Activated CD4-positive, alpha-beta T cell treated with anti-CD3 and anti-CD28 coated beads, Interleukin-2, amount 50 U/mL, for 1 hour (primary cell): ENCODE measurements around the gene PON1.

Source experiments
- DNase-seq: peaks from one replicate; pipeline ENCODE4 v3.0.0-alpha.2; 2020

The PON1 gene

DNA sequence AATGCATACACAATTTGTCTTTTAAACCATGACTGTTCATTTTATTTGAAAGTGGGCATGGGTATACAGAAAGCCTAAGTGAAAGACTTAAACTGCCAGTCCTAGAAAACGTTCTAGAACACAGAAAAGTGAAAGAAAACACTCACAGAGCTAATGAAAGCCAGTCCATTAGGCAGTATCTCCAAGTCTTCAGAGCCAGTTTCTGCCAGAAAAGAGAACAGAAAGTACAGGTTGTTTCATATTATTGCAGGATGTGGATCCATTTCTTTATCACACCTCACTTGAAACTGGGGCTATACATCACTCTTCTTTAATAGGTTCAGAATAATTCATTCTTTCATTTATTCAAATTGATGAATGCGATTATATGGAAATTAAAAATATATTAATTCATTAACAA, 7.7 kb downstream of the PON1 start:
- DNase-seq: no peak

DNA sequence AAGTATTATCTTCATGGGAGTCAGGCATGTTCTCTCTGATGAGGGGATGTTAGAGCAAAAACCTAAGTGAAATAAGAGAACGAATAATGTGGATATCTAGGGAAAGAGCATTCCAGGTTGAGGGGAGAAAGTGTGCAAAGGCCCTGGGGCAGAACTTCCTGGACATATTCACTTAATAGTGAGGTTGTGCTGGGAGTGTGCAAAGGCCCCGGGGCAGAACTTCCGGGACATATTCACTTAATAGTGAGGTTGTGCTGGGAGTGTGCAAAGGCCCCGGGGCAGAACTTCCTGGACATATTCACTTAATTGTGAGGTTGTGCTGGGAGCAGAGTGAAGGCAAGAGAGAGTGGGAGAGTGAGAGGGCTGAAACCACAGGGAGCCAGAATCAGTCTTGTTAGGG, 11.8 kb downstream of the PON1 start:
- no peak for DNase-seq

DNA sequence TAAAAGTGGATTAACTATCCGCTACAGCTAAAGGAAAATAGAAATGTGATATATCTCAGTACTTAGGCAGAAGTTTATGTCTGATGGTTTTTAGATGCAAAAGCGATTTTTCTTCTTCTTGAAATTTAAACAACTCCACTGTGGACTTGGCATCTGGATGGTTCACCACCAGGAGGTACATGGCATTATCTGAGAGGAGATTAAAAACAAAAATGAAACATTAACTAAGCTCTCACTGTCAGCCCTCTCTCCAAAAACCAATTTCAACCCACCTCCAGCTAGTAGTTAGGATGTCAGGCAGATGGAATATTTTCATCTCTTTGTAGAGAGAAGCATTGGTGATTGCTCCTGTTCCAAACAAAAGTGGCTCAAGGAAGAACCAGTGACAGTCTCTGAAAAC, 12.9 kb downstream of the PON1 start:
- DNase-seq: no peak

DNA sequence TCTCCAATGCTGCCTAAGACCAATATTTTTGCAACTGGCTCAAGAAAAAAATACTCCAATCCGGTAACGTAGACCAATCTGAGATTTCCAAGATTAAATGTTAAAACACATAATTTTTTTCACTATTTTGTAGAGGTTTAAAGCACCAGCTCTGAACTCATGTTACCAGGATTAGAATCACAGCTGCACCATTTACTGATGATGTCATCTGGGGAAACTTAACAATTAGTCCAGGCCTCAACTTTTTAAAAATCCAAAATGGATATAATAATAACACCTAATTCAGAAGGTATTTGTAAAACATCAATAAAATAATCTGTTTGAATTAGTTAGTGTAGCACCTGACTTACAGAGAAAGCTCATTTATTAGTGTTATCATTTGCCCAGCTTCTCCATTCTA, 14.4 kb downstream of the PON1 start:
- no peak for DNase-seq

DNA sequence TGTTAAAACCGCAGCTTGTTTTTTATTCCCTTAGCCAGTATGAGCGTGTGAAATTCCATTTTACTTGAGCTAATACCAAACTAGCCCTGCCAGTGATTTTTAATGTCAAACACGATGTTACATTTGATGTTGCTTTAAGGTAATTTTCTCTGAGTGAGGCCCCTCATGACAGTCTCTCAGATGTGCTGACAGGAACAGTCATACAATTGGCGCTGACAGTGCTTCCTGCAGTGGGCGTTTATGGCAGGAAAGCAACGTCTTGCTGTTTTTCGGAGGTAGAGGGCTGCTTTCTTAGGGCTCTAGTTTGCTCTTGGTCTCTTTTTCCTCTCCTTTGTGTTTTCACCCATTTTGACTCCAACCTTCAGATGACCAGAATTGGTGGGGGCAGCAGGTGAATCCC, 19.3 kb downstream of the PON1 start:
- DNase-seq: no peak

DNA sequence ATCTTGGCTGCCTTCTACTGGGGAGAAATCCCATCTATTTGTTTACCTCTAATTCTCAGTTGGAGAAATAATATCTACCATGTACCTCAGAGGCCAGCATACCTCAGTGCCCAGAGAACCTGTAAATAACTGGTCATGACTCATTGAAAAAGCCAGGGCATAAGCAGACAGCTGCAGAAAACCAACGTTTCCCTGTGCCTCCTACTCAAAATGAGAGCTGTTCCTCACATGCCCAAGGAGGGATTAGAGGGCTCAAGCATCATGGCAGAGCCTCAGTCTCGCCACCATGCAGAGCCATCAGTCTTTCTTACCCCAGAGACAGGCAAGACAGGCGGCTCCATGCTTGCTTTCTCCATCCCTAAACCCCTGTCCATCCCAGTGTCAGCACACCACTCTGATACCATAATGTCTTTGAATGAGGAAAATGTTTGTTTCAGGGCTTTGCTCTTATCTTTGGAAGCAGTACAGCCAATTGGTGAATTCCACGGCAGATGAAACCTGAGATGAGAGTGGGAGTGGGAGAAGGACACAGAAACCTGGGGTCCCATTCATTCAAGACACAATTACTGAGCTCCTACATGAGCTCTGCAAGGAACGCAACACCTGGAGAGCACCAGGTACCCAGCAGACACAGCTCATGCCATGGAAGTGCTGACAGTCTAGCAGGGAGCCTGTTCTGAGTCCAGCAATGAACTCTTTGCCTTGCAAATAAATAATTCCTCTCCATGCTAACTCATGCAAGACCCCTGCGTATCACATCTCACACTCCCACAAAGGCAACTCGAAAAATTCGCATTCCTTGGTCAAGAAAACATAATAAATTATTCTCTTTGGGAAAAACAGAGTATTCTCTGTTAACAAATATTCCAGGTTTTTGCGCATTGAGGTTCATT, 21.1 kb downstream of the PON1 start:
- DNase-seq: no peak

DNA sequence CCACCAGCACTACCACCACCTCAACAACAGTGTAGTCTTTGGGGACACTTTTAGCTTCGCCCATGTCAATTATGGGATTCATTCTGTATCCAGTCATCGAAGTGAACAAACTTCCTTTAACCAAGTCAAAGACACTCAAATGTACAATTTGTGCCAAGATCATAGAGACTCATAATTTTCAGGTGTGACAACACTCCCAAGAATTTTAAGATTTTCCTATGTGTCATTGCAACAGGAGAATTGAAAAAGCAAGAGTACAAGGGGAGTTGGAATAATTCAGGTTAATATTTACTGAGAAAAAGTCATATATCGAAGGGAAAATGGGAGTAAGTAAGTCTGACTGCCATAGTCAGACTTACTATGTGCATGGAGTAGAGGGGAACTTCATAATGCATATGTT, 26.2 kb downstream of the PON1 start:
- no peak for DNase-seq

DNA sequence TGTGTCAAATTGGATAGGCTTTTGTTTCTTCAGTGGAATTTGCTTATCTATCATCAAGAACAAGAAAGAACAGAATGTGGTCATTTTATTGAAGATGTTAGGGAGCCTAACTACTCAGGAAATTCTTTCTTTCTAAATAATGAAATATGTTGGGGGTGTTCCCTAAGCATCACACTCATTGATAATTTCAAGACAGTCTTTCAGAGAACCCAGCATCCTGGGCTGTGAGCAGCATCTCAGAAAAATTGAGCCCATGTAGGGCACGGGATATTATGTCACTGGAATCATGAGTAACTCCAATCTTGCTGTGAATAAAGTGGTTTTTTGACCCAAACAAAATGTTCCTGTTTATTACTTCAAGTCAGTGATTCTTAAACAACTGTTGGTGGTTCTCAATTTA, 27.3 kb downstream of the PON1 start:
- no peak for DNase-seq

DNA sequence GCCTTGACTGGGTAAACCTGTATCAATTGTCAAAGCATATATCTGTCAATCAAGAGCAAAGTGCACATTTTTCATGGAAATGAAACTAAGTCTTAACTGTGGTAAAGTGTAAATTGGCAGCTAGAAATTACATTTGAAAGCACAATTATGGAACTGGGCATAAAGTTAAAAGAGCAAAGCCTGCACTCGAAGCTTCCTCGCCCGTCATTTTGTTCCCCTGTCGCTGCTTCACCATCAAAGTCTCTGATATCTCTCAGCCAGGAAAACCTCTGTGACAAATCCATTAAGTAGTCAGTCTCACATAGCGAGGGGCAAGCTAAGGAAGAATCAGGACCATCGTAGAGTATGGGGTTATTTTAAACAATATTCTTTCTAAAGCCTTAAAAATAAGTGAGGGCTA, 27.9 kb downstream of the PON1 start:
- no peak for DNase-seq

DNA sequence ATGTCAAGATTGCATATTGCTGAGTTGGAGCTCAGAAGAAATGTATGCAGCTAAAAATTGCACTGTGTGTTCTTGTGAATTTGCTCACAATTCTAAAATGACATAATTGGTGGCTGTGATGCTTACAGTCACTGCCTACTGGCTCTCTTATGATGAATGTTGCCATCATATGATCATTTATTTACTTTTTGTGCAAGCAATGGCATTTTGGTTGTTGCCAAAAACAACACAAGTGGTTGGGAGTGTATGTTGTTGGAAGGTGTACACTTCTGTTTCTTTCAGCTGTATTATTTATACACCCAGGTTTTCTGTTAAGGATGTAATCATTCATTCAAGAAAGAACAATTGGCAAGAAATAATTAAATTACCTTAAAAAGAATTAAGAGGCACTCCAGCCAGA, 28.9 kb downstream of the PON1 start:
- no peak for DNase-seq

DNA sequence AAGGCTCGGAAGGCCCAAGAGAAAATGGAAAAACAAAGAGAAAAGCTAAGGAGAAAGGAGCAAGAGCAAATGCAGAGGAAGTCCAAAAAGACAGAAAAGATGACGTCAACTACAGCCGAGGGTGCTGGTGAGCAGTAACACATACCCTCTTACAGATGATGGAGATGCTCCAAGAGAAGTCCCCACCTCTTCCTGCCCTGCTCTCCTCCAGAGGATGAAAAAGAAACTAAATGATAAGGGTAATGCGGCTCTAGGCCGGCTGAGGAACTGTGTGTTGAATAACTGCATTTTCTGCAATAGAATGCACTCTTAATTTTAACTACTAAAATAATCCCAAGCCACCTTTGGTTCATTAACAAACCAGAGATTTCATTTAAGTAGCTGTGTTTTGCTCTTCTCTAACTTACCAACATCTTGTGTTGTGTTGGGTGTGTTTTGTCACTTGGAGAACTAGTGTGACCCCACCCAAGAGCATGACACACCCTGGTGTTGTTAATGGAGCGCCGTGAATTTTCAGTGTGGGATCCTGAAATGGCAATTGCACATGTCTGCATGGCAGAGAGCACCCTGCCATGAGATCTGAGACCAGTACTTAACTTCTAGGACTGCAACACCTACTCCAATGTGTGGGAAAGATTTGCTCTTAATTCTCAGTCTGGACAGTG, 34.0 kb downstream of the PON1 start:
- DNase-seq: no peak

DNA sequence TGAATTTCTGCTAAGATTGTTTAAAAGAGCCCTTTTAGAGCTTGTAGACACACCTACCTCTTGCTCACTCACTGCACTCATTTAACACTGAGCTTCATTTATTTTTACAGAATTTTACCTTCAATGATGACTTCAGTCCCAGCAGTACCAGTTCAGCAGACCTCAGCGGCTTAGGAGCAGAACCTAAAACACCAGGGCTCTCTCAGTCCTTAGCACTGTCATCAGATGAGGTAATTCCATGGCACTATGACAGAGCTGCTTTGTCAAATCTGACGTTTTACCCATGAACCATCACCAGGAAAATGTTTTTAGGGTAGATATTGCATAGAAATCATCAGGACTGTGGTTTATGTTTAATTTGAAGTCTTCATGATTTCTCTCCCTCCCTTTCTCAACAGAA, 38.2 kb downstream of the PON1 start:
- DNase-seq: no peak

DNA sequence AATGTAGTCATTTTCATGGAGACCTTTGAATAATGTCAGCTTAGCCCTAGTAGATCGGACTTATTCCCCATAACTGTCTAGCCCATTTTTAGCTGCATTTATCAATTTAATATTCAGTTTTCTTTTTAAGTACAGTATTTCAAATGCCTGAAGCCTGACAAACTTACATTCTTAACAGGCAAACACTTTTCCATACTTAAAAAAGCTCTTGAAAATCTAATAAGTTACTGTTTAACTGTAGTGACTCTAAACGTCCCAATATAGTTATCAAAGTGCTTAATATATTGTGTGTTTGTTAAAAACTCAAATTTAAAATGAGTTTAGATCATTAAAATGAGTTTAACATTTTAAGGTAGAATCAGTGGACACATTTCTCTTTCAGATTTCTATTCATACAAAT, 44.9 kb downstream of the PON1 start:
- no peak for DNase-seq

DNA sequence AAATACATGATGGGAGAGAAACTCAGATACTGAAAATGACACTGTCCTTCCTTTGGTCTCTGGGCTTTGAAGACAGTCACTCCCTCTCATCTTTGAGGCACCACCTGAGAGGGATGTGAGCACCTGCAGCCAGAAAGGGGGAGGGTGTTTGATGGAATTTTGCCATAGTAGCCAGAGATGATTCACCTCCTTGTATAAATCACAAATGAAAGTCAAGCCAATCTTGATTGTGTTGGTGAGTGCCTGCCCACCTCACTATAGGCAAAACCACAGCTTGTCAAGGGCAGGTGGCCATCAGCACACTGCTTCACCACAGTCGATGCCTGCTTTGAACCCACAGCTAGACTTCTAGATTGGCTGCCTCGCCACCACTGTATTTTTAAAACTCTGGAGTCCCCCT, 48.2 kb downstream of the PON1 start:
- no peak for DNase-seq

DNA sequence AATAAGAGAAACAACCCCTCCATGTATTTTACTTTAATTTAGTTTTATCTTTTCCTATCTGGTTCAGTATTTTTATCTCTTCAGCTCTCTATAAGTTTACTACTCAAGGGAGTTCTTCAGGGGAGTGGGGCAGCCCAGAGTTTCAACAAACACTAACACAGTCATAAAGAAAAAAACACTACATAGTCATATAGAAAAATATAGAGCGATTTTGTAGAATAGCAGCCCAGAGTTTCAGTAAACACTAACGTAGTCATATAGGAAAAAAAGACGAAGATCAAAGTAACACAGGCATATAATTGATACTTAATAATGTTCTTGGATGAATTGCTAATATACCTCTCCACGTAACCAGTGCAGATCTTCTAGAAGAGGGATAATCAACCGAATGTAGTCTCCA, 54.7 kb downstream of the PON1 start:
- no peak for DNase-seq

DNA sequence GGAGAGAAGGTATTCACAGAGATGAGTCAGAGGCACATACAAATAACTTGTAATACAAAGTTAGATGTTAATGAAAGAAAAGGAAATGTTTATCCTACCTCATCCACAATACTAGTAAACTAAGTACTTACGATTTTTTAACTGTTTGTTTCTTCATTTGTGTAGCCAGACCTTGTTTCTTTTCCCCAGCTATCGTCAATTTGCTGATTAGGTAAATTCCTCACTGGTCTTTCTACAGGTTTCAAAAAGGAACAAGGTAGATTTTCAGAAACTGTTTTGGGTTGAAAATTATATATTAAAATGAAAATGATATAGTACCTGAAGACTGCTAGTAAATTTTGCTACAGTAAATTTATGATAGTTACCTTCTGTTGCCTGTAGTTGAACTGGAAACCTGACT, 56.6 kb downstream of the PON1 start:
- DNase-seq: no peak

DNA sequence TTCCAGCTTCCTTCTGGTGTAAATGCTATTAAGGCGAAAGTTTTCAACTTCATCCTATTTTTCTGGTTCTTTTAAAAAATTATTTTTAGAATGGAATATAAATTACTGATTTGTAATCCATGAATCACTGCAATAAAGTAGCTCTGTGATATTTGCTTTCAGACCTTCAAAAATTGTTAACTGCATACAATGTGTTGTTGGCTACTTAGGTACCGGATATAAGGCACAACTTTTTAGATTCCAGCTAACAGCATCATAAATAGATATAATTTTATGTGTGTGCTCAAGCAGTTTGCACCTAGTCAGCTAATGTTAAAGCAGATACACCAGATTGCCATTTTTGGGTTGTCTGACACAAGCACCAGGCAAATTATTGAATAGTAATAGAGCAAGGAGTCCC, 58.7 kb downstream of the PON1 start:
- DNase-seq: no peak

DNA sequence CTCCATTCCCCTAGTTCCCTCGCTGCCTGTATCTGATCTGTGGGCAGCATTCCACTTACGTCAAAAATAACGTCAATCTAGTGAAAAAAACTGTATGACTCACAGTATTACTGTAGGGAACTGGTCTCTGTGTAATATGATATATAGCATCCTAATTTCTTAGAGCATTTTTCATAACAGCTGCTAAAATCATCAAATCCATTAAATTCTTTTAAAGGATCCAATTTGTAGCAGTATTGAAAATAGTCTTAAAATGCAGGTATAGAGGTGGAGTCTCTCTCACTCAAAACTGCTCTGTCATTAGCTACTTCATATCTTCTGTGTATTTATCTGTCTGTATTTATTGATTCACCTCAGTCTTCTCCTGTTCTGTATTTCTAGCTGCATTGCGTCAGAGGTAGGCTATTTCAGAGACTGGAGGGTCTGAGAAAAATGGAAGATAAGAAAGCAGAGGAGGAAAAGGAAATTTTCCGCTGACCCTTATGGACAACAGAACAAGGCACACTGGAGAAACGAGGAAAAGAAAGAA, 59.9 kb downstream of the PON1 start:
- DNase-seq: no peak

DNA sequence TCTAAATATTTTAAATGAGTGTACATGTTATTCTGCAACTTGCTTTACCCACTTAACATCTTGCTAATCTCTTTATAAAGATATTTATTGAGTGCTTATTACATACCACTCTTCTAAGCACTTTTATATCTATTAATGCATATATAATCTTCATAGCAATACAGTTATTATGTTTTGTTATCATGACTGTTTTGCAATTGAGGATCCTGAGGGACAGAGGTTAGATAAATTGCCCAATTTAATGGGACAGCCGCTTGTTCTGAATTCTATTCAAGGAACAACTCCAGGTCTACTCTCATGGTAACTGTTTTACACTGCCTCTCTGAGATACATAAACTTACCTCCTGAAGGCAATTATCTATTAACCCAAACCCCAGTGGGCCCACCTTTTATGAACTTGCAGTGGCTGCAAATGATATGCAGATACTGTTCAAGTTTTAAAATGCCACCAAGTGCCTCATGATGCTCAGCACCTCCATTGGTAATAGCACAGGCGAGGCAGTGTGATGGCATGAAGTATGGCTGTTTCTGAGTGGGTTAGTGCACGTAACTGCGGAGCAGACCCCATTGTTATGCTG, 60.5 kb downstream of the PON1 start:
- DNase-seq: no peak

DNA sequence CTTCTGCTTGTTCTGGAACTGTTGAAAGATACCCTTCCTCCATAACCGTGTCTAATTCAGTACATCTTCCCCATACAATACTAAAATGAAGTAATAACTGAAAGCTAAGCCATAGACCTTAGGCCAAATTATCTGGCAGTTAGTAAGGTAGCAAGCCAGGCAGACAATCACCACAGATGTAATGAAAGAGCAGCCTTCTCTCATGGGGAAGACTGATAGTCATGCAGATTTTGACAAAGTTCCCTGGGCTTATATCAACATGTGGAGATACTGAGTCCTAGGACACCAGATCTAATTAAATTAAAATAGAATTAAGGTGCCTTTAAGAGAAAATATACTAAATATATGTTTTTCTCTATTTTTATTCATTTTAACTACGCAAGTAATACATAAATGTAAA, 61.5 kb downstream of the PON1 start:
- no peak for DNase-seq

DNA sequence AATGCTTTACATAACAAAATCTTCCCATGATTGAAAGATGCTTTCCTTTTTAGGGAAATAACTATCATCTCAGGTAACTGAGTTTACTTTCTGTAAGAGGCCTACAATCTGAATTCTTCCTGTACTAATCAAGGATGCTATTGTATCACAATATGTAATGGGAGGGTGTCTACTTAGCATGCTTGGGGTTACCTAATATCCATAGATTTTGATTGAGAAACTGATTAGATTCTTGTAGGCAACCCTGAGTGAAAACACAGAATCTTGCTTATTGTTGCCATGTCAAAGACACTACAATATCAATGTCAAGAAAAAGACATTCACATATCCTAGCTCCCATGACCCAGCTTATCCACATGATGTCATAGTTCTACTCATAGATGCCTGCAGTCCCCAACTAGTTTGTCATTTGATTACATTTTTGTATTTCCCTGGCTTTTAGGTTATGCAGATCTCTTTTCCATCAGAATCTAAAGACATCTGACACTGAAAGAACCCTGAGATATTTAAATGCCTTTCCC, 62.4 kb downstream of the PON1 start:
- no peak for DNase-seq

DNA sequence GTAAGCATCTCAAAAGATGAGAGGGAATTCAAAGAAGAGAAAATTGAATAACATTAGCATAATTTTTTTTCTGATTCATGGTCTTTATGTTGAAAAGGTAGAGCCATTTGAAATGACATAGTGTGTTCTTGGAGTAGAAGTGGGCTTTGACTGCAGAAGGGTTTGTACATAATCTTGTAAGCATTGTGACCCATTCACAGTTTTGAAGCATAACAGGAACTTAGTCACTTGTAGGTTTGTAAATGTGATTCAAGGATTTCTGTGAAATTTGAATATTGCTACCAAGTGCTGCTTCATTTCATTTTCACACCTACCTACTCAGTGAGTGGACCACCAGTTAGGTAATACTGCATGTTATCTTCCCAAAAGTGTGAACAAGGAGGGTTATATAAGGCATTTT, 68.6 kb downstream of the PON1 start:
- no peak for DNase-seq

DNA sequence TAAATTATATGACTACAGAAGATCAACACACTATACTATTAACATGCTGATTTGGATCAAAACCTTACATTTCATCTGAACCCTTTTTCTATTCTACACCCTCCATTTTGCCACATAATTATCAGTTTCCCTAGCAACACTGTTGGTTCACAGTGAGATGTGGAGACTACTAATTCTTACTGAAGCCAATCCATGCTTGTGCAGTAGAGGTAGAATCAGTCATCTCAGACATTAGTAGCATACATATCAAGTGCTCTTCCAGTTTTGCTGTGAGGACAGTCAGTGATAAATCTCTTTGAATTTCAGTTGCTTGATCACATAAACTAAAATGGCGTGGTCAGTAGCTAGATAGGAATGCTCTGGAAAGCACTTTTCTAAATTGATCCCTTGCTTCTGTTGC, 70.3 kb downstream of the PON1 start:
- no peak for DNase-seq

DNA sequence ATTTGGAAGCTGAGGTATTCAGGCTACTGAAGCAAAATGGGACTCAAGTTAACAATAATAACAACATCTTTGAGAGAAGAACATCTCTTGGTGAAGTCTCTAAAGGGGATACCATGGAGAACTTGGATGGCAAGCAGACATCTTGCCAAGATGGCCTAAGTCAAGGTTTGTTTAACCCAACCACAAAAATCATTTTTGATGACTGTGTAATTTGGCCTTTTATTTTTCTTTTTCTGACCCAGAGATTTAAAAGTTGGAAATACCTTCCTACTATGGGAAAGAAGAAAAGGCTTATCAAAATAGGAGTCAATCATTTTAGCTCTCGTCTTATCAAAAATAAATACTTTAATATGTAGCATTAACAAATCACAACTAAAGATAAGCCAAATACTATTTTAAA, 72.4 kb downstream of the PON1 start:
- DNase-seq: no peak
